GM18907 (cell line): ENCODE measurements around the gene TRIM26.
"Not testable (repeated sequence)": the region's sequence is repeated elsewhere in the genome, so short reads cannot be mapped to it uniquely, and the experiment has no call there.

ENCODE experiments used
- ATAC-seq: cut with Tn5 transposase; IDR thresholded peaks from one replicate; pipeline ENCODE4 v1.9.1; 2021; ENCODE audit warnings: mild to moderate bottlenecking, moderate library complexity; ENCODE audit not compliant: unreplicated experiment

Gene TRIM26

DNA sequence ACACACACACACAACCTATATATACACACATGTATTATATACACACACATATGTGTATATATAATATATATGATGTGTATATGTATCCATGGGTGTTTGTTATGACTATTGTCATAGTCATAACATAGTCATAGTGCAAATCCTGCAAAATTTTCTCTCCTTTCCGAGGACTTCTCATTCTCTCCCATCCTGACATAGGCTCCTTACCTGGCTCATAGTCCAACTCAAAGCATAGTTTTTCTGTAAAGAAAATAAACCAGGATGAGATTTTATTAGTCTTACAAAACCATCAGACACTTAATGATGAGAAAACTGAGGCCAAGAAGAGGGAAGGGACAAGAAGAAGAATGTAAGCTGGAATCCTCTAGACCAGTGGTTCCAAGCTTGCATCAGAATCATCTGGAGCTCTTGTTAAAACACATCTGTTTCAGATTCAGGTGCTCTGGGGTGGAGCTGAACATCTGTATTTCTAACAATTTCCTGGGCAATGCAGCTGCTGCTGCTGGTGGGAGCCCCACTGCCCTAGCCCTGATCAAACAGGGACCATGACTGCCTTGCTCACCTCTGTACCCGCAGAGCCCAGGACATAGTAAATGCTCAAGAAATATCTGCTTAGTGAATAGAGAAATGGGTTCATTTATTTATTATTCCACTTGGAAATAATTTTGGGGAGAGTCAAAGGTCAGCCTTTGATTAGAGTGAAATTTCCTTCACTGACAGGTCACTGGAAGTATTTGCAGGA is 57.5 kb downstream of the TRIM26 start:
- ATAC-seq = no peak

DNA sequence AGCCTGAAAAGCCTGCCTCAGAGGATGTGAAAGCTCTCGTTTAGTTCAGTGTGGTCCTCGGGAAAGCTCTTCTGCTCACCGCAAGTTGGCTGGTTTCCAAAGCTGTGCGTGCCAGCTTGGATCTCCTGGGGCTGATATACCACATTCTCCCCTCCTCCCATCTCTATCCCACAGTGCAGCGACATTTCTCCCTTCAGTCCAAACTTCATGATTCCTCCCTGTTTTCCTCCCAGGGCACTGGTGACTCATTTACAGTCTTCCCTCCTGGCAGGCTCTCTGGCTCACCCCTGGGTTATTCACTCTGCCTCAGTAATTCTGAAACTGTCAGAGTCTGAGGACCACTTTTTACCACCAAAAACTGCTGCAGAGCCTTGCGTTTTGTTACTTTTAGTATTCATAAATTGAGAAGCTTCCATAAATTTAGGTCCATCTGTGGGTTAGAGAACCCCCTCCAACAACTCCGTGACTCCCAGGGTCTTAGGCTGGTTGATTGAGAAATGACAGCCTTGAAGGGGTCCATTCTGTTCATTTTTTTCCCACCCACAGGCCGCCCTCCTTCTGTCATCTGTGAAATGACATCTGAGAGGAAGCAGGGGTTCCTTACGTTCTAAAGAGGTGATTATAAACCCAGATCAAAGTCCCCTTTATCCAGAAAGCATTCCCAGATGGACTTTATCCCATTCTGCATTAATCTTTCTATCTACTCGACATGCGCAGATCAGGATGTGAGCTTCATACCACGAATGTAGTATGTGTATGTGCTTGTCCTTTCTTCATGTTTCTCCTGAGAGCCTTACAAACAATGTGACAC is 58.3 kb downstream of the TRIM26 start:
- no peak for ATAC-seq

DNA sequence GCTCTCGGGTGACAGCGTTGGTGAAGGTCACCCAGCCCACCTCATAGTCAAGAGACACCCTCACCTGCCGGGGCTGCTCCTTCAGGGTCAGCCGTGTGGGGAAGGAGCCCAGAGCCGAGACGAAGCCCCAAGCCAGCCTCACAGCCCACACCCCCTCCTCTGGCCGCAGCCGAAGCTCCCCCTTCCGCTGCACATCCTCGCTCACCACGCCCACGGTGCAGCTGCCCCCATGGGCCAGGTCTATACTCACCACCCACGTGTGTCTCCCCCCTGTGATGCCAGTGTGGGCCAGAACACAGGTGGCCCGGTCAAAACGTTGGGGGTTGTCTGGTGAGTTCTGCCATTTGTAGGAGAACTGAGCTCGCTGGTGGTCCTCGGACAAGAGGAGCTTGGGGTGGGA is 59.1 kb downstream of the TRIM26 start:
- no peak for ATAC-seq

DNA sequence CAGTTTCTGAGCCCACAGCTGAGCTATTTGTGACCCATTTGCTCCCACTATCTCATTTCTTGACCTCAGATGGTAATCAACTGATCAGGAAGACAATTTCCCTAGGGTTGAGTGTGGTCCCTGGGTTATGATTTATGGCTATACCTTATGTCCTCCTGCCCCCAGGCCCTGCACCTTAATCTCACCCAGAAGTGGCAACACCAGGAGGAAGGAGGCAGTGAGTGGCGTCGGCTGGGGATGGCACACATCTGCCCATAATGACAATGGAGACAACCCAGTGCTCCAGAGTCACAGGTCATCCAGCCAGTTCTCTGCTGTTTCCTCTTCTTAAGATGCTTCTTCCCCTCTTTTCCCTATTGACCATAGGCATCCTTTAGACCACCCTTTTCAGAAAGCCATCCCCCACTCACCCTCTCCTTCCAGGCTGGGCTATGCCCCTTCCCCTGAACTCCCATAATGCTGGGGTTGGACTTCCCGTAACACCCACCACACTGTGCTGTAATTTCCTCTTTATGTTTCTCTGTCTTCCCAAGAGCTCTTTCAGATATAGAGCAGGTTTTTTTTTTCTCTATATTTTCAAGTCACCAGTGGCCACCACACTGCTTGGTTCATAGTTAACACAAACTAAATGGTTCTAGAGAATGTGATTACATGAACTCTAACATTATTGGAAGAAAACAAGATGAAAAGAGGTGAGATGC is 60.1 kb downstream of the TRIM26 start:
- ATAC-seq = no peak

DNA sequence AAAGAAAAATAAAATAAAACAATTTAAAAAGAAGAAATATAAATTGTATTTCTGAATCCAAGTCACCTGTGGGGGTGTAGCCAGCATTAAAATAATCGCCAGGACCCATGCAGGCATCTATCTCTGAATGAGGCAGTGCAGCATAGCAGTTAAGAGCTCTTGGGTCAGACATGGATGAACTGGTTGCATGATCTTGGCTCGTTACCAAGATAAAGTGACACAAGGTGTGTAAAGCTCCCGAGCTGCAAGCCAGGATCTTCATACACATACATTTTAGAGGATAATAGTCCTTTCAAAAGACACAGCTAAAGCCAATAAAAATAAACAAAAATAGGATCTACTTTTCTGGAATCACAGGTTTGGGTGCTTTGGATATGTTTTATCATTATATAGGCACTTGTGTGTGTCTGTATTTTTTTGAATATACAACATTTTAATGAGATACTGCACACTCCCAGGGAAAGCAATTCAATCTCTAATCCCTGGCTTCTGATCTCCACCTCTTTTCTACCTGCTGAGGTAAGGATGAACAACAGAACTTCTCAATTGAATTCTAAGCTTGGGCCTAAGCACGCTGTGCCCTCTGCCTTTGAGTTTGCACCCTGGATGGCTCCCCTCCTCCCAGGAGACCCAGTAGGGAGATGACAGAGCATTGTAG is 61.1 kb downstream of the TRIM26 start:
- no peak for ATAC-seq

DNA sequence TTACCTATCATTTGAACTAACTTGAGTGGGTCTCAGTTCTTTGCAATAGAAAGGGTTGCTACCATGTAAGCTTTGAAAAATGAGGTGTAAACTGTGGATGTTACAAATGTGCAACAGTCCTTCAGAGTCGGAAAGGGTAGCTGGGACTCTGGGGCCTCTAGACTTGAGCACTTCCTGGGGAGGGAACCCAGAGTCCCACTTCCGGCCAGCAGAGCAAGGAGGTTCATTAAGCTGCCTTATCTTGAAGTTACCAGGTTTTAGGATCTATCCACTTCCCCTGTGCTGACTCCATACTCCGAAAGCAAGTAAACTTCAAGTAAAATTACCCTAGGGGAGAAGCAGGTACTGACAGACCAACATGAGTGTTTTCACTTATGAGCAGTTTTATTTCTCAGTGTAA is 61.6 kb downstream of the TRIM26 start:
- no peak for ATAC-seq

DNA sequence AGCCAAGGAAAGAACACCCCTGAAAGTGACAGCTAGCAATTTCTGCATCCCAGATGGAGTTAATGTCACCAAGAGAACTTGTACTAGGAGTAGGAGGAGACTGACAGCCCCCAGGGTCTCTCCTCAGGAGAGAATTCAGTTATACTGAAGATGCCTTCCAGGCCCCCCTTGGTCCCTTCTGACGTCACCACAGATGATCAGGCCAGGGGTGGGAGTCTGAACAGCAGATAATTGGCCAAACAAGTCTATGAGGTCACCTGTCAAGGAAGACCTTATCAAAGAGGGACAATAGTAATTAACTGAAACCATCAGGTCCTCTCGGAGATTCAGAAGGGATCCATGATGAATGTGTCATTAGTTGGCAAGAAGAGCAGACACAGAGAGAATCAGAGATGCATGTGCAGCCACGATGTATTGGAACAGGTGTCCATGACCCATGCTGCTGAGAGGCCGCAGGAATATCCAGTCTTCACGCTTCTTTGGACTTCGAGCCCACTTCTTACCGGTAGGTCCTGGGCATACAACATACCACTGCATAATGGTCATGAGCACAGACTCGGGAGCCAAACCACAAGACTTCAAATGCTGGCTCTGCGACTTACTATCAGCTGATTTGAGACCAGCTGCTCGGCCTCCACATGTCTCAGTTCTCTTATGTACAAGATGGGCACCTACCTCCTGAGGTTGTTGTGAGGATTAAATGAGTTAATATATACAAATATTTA is 62.4 kb downstream of the TRIM26 start:
- ATAC-seq = no peak

DNA sequence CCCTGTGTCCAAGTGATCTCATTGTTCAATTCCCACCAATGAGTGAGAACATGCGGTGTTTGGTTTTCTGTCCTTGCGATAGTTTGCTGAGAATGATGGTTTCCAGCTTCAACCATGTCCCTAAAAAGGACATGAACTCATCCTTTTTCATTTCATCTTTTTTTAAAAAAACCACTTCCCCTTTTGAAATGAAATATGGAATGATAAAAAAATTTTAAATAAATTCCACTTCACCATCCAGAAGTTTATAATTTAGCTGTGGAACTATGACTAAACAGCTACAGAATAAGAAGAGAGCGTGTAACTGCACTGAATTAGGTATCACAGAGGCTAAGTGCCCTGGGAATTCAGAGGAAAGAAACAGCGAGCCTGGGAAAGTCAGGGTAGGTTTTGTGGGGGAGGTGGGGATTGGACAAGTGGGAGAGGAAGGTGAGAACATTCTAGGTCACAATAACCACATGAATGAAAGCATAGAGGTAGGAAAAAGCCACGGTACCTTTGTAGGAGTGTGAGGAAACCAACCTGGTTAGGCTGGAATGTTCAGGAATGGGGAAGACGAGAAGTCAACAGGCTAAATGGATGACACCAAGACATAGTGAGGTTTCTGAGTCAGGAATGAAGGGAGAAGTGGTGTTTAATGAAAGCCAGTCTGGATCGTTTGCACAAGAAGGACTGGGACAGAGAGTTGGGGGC is 63.2 kb downstream of the TRIM26 start:
- no peak for ATAC-seq

DNA sequence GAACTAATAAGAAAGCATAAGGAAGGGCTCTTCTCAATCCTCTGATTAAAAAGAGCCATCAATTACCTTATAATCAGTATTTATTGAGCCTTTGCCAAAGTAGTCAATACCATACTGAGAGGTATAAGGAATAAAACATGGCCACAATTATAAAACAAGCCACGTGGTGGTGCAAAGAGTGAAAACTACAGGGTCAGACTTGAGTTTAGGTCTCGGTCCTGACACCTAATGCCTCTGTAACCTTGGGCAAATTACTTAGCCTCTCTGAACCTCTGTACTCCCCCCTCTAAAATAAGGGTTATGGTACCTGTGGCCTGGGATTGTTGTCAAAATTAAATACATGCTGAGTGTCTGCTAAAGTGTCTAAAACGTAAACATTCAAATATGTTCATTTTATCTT is 64.0 kb downstream of the TRIM26 start:
- ATAC-seq = no peak

DNA sequence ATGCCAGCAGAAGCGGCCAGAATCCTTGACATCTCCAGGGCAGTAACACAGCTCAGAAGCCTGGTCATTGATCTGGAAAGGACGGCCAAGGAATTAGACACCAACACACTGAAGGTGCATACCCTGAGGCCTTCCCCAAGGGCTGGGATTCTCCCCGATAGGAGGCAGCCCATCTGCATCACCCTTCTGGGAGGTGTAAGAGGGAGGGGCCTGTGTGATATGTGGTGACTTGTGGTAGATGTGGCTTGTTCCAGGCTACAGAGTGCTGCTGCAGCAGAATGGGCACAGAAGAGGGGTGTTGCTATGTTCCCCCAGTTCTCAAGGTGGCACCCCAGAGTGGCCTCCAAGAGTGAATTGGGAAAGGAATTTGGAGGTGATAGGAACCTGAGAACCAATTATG is 66.1 kb downstream of the TRIM26 start:
- ATAC-seq = no peak

DNA sequence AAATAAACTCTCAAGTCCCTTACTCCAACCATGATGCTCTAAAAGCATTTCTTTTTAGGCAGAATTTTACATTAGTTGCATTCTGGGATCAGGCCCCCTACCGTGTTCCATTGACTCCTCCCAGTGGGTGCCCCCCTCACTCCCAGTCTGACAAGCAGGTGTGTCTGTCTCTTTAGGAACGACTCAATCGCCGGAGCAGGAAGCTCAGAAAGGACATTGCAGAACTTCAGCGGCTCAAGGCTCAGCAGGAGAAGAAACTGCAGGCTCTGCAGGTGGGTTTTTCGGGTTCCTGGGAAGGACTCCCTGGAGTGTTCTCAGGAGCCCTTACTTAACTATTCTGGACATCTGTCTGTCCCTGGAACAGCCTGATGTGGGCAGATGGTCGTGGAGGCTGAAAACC is 67.4 kb downstream of the TRIM26 start:
- no peak for ATAC-seq

DNA sequence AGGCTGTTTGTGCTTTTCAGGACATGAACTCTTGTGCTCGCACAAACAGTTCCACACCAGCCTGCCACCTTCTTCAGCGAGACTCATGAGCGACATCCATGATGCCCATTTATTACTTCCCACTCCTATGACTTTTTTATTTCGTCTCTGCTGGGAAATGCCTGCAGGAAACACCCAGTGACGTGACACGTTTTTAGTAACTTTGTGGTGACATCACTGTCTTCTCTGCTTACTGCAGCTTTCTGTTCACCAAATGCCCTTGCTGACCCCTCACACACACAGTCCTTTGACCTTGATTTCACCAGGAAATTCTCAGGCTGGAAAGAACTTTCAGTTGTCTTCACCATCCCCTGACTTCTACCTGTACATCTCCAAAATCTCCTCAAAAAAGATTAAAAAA is 68.4 kb downstream of the TRIM26 start:
- no peak for ATAC-seq

DNA sequence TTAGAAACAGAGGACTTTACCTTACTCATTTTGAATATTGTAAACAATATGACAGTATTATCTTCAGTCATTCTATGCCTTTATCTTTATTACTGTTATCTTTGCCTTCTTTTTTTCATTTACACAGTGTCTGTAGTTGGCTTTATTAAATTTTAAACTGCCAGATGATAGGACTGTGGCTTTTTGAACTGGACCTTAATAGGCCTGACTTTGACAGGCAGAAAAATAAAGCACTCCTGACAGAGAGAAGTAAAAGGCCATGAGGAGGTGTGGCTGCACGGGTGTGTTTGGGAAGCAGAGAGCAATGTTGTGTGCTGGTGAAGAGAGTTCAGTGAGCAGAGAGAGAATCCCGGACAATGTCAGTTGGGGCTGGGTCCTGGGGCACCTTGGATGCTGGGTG is 69.4 kb downstream of the TRIM26 start:
- ATAC-seq = no peak

DNA sequence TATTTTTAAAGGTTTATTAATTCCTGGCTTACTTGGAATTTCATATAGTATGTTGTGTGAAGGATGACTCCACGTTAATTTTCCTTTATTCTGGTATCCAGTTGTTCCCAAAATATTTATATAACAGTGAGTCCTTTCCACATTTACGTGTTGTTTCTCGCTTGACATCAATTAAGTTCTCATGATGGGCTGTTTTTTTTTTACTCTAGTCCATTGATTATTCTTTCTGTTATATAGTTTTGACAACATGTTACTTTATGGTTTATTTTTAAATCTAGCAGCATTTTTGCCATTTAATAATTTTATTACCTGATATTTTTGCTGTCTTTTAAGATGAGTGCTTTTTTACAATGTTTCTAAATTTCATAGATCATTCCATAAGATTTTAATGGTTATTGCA is 70.5 kb downstream of the TRIM26 start:
- no peak for ATAC-seq

DNA sequence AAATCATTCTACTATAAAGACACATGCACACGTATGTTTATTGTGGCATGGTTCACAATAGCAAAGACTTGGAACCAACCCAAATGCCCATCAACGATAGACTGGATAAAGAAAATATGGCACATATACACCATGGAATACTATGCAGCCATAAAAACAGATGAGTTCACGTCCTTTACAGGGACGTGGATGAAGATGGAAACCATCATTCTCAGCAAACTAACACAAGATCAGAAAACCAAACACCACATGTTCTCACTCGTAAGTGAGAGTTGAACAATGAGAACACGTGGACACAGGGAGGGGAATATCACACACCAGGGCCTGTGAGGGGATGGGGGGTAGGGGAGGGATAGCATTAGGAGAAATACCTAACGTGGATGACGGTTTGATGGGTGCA is 73.0 kb downstream of the TRIM26 start:
- ATAC-seq = not testable (repeated sequence)

DNA sequence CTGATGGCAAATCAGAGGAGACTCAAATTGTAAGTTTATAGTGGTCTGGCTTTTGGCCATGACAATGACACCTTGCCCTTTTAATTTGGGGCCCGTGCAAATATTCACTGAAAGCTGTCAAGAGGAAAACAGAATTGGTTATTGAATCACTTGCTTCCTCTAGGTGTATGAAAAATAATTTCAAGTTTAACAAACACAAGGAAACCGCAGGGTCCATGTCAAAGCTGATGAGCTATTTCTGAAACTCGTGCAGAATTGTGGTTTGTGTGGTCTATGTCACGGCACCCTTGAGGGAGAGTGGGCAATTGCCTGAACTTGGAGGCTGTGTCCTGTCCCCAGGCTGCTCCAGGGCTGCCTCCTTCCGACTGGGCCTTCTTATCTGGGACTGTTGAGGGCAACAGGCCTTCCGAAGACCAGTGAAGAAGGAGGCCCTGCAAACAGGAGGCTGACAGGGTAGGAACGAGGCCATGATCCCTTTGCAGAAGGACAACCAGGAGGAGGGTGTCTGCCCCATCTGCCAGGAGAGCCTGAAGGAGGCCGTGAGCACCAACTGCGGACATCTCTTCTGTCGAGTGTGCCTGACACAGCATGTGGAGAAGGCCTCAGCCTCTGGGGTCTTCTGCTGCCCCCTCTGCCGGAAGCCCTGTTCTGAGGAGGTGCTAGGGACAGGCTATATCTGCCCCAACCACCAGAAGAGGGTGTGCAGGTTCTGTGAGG is 76.5 kb downstream of the TRIM26 start:
- peak; percentile 56 for ATAC-seq

DNA sequence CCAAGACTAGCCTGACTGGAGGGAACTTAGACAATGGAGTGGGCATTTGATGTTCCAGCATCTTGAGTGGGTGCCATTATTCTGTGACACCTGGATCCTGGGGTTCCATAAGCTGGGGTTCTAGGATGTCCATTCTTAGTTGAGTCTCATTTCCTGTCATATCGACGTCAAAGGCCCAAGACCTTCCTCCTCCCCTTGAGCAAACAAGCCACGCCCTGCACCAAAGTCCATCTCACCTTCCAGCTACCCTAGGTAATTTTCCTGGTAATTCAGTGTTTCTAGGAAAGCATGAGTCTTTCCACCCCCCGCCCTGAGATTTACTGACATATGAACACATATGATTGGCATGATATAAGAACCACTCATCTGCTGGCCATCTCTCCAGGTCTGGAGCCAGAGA is 77.4 kb downstream of the TRIM26 start, which contains the start of gene TRIM40:
TRIM40 (plus strand) TSS at position 384 of the 400 bp plus-strand sequence. CDS start 897 bp downstream, outside the sequence.
- no peak for ATAC-seq

DNA sequence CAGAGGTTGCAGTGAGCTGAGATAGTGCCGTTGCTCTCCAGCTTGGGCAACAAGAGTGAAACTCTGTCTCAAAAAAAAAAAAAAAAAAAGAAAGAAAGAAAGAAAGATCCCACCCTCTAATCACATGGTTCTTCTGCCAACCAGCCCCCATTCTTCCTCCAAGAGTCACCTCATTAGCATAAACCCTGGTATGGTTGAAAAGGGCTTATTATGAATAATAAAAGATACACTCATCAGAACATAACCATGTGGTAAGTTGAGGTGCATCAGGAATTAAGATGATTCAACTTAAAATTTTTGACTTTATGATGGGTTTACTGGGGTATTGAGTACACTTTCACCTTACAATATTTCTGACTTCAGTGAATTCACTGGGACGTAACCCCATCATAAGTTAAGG is 78.1 kb downstream of the TRIM26 start:
- ATAC-seq = no peak
